Osteocyte (in vitro differentiated cells): ENCODE measurements around the gene EIF2D. TPM values are rescaled to one million over a fixed set of nuclear protein-coding genes. Genes with fewer than 3 reads are reported as not detected.

Experiments
- DNase-seq: peaks from one replicate; pipeline ENCODE4 v3.0.0; 2021; ENCODE audit warnings: mixed read lengths; ENCODE audit not compliant: unreplicated experiment; ENCODE audit errors: extremely low spot score
- H3K27ac Mint-ChIP-seq: one replicate; pipeline ENCODE4 v1.8.0; 2021; ENCODE audit warnings: mild to moderate bottlenecking, mixed read lengths; ENCODE audit not compliant: unreplicated experiment
- H3K27me3 Mint-ChIP-seq: one replicate; pipeline ENCODE4 v1.8.0; 2021; ENCODE audit warnings: mixed read lengths; ENCODE audit not compliant: unreplicated experiment
- H3K36me3 Mint-ChIP-seq: one replicate; pipeline ENCODE4 v1.8.0; 2021; ENCODE audit warnings: mixed read lengths; ENCODE audit not compliant: unreplicated experiment
- H3K4me1 Mint-ChIP-seq: one replicate; pipeline ENCODE4 v1.8.0; 2021; ENCODE audit warnings: mixed read lengths; ENCODE audit not compliant: unreplicated experiment
- H3K4me3 Mint-ChIP-seq: one replicate; pipeline ENCODE4 v1.8.0; 2021; ENCODE audit warnings: mild to moderate bottlenecking, moderate library complexity, mixed read lengths; ENCODE audit not compliant: unreplicated experiment
- H3K9me3 Mint-ChIP-seq: one replicate; pipeline ENCODE4 v1.8.0; 2021; ENCODE audit warnings: mixed read lengths; ENCODE audit not compliant: unreplicated experiment
- total RNA-seq: library from RNA; stranded (reverse); gene quantifications from 2 replicates; pipeline ENCODE4 v1.2.1, GENCODE V29; 2021
- TF ChIP-seq, protein P1 (sequence below): fragments of 200-600 bp; sonication (generic); IDR thresholded peaks from 2 replicates; pipeline ENCODE4 v1.5.0; 2021; ENCODE audit warnings: antibody characterized with exemption, mild to moderate bottlenecking, moderate library complexity

The EIF2D gene
- total RNA-seq, 1 donor from 2014 or later: 56.8 TPM

DNA sequence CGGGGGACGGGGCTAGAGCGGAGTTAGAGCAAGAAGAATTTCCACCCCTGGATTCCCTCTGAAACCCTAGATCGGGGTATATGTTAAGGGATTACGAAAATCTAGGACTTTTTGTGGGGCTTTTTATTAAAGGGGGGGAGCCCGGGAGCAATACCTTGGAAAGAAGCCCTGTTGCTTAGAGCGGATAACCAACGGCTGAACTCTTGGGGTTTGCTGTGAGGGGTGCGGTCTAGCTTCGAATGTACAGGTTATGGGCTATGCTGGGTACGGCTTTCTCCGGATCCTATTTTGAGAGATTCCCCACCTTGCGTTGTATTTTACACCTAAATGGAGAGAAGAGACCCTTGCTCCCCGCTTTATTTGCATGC, 23.7 kb upstream of the EIF2D start:
- Mint-ChIP-seq H3K4me1 (peaks cover 19% of the 10 kb centered on the region), H3K4me3 (peak overlapping the region; percentile 79), H3K36me3 (no peaks in the 10 kb centered on the region), H3K27me3 (peaks cover 6% of the 10 kb centered on the region), H3K9me3 (no peaks in the 10 kb centered on the region), H3K27ac (no peak overlapping the region)
- DNase-seq: no peak
- TF ChIP-seq, protein P1, sequence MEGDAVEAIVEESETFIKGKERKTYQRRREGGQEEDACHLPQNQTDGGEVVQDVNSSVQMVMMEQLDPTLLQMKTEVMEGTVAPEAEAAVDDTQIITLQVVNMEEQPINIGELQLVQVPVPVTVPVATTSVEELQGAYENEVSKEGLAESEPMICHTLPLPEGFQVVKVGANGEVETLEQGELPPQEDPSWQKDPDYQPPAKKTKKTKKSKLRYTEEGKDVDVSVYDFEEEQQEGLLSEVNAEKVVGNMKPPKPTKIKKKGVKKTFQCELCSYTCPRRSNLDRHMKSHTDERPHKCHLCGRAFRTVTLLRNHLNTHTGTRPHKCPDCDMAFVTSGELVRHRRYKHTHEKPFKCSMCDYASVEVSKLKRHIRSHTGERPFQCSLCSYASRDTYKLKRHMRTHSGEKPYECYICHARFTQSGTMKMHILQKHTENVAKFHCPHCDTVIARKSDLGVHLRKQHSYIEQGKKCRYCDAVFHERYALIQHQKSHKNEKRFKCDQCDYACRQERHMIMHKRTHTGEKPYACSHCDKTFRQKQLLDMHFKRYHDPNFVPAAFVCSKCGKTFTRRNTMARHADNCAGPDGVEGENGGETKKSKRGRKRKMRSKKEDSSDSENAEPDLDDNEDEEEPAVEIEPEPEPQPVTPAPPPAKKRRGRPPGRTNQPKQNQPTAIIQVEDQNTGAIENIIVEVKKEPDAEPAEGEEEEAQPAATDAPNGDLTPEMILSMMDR: no peak

DNA sequence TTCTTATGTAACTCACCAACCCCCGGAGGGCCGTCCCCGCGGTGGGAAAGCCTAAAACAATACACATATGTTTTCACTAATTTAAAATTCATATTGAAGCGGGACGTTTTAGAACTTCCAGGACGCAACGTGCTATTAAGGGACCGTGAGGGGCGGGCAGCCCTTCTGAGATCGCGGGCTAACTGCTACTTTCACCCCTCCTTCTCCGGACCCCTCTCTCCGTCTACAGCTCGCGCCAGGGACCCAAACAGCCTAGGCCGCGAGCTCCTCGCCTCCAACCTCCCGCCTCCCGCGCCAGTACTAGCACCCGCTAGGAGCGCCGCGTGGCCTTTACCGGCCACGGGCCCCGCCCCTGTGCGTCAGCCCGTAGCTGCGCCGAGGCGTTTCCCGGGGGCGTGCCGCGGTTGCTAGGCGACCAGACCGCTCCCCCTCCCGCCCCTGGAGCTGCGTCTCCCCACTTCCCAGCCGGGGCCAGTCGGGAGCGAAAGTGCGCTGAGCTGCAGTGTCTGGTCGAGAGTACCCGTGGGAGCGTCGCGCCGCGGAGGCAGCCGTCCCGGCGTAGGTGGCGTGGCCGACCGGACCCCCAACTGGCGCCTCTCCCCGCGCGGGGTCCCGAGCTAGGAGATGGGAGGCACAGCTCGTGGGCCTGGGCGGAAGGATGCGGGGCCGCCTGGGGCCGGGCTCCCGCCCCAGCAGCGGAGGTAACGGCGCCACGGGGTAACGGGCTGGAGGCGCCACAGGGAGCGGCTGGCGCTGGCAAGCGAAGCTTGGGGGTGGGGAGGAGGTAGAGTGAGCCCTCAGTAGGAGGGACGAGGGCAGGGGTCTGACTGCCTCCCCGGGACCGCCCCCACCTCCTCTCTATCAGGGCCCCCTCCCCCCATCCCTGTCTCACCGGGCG, 23.1 kb upstream of the EIF2D start, which contains the start of gene DYRK3:
DYRK3 (plus strand) TSS at position 457 of the 898 bp plus-strand sequence; CDS start at position 625, 168 bp downstream.
- Mint-ChIP-seq H3K9me3 (no peaks in the 10 kb centered on the region), H3K27ac (peak within 1 kb of the TSS; percentile 63), H3K36me3 (no peaks in the 10 kb centered on the region), H3K4me3 (peak within 1 kb of the TSS; percentile 79), H3K4me1 (peaks cover 19% of the 10 kb centered on the region), H3K27me3 (peaks cover 6% of the 10 kb centered on the region)
- peak; percentile 96 for DNase-seq
- TF ChIP-seq, protein P1: no peak

DNA sequence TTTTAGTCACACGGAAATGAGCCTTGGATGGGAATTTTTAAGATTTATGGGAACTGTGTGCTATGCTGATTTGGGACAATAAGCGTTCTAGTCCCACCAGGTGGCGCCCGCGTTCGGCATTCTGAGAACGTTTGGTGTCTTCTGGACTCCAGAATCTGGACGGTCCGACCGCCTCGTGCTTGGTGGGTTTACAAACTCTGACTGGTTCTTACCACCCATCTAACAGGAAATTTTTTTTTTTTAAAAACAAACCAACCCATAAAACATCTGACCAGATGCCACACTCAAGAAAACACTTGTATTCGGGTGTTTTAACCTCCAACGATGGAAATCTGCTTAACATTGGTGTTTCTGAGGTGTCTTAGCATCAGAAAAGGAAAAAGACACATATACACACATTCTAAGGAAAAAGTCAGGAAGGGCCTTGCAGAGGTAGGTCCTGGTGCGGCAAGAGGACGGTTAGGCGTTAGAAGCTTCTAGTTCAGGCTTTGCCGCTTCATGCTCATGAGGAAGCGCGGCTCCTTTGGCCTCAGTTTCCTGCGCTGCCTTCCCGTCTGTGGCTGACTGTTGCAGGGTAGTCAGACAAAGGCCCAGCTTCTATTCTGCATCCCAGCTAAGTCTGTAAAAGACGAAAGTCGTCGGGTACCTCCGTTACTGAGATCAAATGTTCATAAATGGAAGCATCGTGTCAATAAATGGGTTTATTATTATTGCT, 22.3 kb upstream of the EIF2D start:
- no peaks in the 10 kb centered on the region for H3K9me3 Mint-ChIP-seq
- H3K4me1 Mint-ChIP-seq: peaks cover 19% of the 10 kb centered on the region
- H3K36me3 Mint-ChIP-seq: no peaks in the 10 kb centered on the region
- peak; percentile 93 for DNase-seq
- H3K27ac Mint-ChIP-seq: peak overlapping the region; percentile 63
- H3K4me3 Mint-ChIP-seq: peak overlapping the region; percentile 79
- TF ChIP-seq, protein P1: peak; percentile 91
- H3K27me3 Mint-ChIP-seq: peaks cover 8% of the 10 kb centered on the region

DNA sequence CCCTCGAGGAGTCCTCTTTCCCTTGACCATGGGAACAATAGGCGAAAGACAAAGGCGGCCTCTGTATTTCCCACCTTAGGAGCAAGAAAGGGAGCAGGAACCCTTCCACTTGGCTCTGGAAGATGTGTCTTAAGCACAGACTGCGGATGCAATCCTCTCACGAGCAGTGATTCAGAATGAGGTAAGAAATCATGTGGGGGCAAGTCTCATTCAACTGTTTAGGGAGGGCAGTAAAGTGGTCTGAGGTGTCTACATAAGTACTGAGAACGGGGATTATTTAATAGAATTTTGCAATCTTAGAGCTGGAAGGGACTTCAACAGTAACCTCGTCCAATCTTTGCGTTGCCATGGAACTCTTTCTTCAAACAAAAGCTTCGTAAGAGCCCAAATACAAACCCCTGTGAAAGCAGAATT, 21.4 kb upstream of the EIF2D start:
- Mint-ChIP-seq H3K9me3 (no peaks in the 10 kb centered on the region), H3K27ac (no peak overlapping the region), H3K27me3 (peaks cover 10% of the 10 kb centered on the region), H3K36me3 (no peaks in the 10 kb centered on the region), H3K4me1 (peaks cover 19% of the 10 kb centered on the region), H3K4me3 (no peak overlapping the region)
- TF ChIP-seq, protein P1: no peak
- peak; percentile 10 for DNase-seq

DNA sequence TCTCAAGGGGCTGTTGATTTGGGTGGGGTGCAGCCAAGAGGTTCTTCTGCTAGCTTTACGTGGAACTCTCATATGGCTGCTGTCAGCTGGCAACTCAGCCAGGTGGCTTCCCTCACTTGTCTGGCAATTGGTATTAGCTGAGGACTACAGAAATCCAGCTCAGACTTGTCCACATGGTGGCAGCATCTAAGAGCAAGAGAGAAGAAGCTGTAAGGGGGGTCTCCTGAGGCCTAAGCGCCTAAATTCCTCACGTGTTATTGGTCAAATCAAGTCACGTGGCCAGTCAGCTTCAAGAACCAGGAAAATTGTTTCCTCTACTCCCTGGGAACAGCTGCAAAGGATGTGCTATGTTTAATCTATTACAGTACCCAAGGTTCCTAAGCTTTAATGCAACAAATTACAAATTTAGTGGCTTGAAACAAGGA, 18.8 kb upstream of the EIF2D start:
- Mint-ChIP-seq H3K27me3 (peaks cover 20% of the 10 kb centered on the region), H3K4me3 (no peak overlapping the region), H3K4me1 (peaks cover 13% of the 10 kb centered on the region), H3K27ac (no peak overlapping the region), H3K36me3 (no peaks in the 10 kb centered on the region), H3K9me3 (no peaks in the 10 kb centered on the region)
- TF ChIP-seq, protein P1: peak; percentile 59
- DNase-seq: no peak
